Gastroesophageal sphincter (tissue), 3 donors: ENCODE measurements around the gene FGGY.

Source experiments
- EP300 ChIP-seq: sonication (generic); formaldehyde crosslinking; IDR thresholded peaks from one replicate; pipeline ENCODE4 v1.6.1; 2017; ENCODE audit warnings: antibody characterized with exemption, mild to moderate bottlenecking
- POLR2A ChIP-seq, 2 donors: fragments of 450-650 bp; IDR thresholded peaks; one replicate each; pipeline ENCODE4 v1.6.1; 2017; ENCODE audit warnings: antibody characterized with exemption in 2 of 2, mild to moderate bottlenecking in 2 of 2, moderate library complexity in 1 of 2
- POLR2AphosphoS5 ChIP-seq: sonication (generic); formaldehyde crosslinking; IDR thresholded peaks from one replicate; pipeline ENCODE4 v1.6.1; 2017; ENCODE audit warnings: antibody characterized with exemption
- TF ChIP-seq, protein P1 (sequence below), 4 experiments: fragments of 200-600 bp in 2 of 4; fragments of 450-650 bp in 2 of 4; sonication (generic) in 1 of 4; IDR thresholded peaks; one replicate each; pipeline ENCODE4 v1.5.1; 2017 to 2019; ENCODE audit warnings: antibody characterized with exemption in 4 of 4, mild to moderate bottlenecking in 2 of 4, moderate library complexity in 2 of 4

DNA sequence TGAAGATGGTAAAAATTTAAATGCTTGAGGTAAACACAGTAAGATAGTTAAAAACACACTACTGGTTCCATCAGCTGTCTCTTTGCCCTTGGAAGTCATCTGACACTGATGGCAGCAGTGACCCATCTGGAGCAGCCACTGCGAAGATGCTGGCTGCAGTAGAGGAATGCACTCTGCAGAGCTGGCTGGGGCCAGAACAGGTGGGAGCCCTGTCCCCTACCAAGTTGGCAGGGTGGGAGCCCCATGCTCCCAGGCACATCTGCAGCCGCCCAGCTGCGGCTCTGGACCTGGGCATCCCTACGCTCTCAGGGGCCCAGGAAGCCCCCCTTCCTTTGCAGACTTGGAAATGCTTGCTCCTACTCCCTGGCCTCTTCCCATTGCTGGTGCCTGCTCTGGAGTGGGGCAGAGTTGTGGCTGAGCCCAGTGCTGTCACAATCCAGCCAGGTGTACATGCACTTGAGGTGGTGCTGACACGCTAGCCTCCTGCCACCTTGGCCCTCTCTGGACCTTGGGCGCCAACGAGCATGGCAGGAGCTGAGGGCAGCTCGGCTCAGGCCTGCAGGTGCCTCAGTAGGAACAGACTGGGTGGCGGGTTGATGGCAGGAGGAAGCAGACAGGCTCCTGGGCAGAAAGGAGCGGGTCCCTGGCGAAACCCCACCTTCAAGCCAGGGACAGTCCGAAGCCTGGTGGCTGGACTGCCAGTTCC lies 227.0 kb downstream of the FGGY start:
- TF ChIP-seq, protein P1, sequence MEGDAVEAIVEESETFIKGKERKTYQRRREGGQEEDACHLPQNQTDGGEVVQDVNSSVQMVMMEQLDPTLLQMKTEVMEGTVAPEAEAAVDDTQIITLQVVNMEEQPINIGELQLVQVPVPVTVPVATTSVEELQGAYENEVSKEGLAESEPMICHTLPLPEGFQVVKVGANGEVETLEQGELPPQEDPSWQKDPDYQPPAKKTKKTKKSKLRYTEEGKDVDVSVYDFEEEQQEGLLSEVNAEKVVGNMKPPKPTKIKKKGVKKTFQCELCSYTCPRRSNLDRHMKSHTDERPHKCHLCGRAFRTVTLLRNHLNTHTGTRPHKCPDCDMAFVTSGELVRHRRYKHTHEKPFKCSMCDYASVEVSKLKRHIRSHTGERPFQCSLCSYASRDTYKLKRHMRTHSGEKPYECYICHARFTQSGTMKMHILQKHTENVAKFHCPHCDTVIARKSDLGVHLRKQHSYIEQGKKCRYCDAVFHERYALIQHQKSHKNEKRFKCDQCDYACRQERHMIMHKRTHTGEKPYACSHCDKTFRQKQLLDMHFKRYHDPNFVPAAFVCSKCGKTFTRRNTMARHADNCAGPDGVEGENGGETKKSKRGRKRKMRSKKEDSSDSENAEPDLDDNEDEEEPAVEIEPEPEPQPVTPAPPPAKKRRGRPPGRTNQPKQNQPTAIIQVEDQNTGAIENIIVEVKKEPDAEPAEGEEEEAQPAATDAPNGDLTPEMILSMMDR (IDR thresholded peaks at IDR 0.05): no peak
- TF ChIP-seq POLR2A (IDR thresholded peaks at IDR 0.05) (no peak), POLR2AphosphoS5 (no peak), EP300 (no peak)
